HepG2 (cell line): ENCODE data around the gene UCN2. TPM values are rescaled to one million over a fixed set of nuclear protein-coding genes. Genes with fewer than 3 reads are reported as not detected.

Experiments
- ATAC-seq: fragments of 200-7000 bp; cut with Tn5 transposase; 3 replicates; pipeline ENCODE4 v1.9.1; 2020; ENCODE audit warnings: mild to moderate bottlenecking, moderate library complexity
- BruUV-seq: library from RNA; stranded (reverse); fragments of 400-500 nt; replicated peaks from 2 replicates; lab custom pipeline; 2021; lab: Mats Ljungman, UMichigan
- CTCF ChIA-PET: fragments of 300-600 bp; formaldehyde crosslinking; extraction: SDS; loops from one replicate; lab custom pipeline; 2021; ENCODE audit warnings: low total read pairs, inconsistent platforms, low intra/inter-chr PET ratio; lab: Yijun Ruan, JAX
- POLR2A ChIA-PET: fragments of 350-600 bp; sonication (Branson Sonifier 250); formaldehyde crosslinking; loops from one replicate; lab custom pipeline; 2020; ENCODE audit warnings: antibody characterized with exemption, inconsistent platforms; lab: Yijun Ruan, JAX
- DNase-seq: peaks from one replicate; pipeline ENCODE4 v3.0.0-alpha.2; 2015; ENCODE audit warnings: low spot score
- FAIRE-seq: peaks from 3 replicates; lab custom pipeline; 2011; peaks lifted over from hg19 to GRCh38; lab: Jason Lieb, UNC
- H2AFZ ChIP-seq: one replicate; pipeline ENCODE4 v1.6.1; 2011; ENCODE audit warnings: low read length, inconsistent platforms
- H3K27ac ChIP-seq: fragments of 300-600 bp; 3 replicates; pipeline ENCODE4 v1.8.0; 2011; ENCODE audit warnings: mixed run types, mild to moderate bottlenecking, mixed read lengths, low read length, inconsistent platforms; ENCODE audit not compliant: insufficient read depth; ENCODE audit errors: extremely low read length
- H3K27me3 ChIP-seq, 2 experiments: fragments of 200-600 bp in 1 of 2; 2 replicates in 1 of 2; 3 replicates in 1 of 2; pipeline versions ENCODE4 v1.6.0 to v1.8.0; 2011; ENCODE audit warnings: low read length in 2 of 2, mild to moderate bottlenecking in 2 of 2, moderate library complexity in 2 of 2, inconsistent platforms in 1 of 2; ENCODE audit not compliant: insufficient read depth in 2 of 2, control insufficient read depth in 1 of 2
- H3K36me3 ChIP-seq, 2 experiments: fragments of 200-600 bp in 1 of 2; replicated peaks in 1 of 2; 2 replicates in 1 of 2; 3 replicates in 1 of 2; pipeline versions ENCODE4 v1.5.1 to v1.8.0; 2011; ENCODE audit warnings: low read length in 2 of 2, inconsistent platforms in 1 of 2; ENCODE audit not compliant: insufficient read depth in 2 of 2, control insufficient read depth in 1 of 2
- H3K4me1 ChIP-seq: 2 replicates; pipeline ENCODE4 v1.5.1; 2012; ENCODE audit warnings: low read length, inconsistent platforms; ENCODE audit not compliant: insufficient read depth
- H3K4me2 ChIP-seq: 2 replicates; pipeline ENCODE4 v1.6.0; 2011; ENCODE audit warnings: low read depth, low read length, inconsistent platforms
- H3K4me3 ChIP-seq, 3 experiments: fragments of 200-600 bp in 1 of 3; sonication (generic), shearing (Covaris generic) in 1 of 3; replicated peaks in 1 of 3; 2 replicates each; pipeline ENCODE4 v1.5.1; 2011 to 2016; ENCODE audit warnings: low read length in 3 of 3, inconsistent platforms in 2 of 3, low read depth in 2 of 3, mild to moderate bottlenecking in 2 of 3, control low read depth in 1 of 3, mixed read lengths in 1 of 3; ENCODE audit not compliant: insufficient read depth in 1 of 3
- H3K79me2 ChIP-seq: one replicate; pipeline ENCODE4 v1.6.1; 2011; ENCODE audit warnings: low read length, inconsistent platforms; ENCODE audit not compliant: insufficient read depth
- H3K9ac ChIP-seq: 2 replicates; pipeline ENCODE4 v1.6.0; 2011; ENCODE audit warnings: mild to moderate bottlenecking, low read depth, low read length, inconsistent platforms; ENCODE audit not compliant: insufficient read depth
- H3K9me3 ChIP-seq: 2 replicates; pipeline ENCODE4 v1.5.1; 2012; ENCODE audit warnings: mild to moderate bottlenecking, low read length
- H4K20me1 ChIP-seq: 2 replicates; pipeline ENCODE4 v1.6.0; 2011; ENCODE audit warnings: inconsistent platforms, mild to moderate bottlenecking, low read length, moderate library complexity; ENCODE audit not compliant: insufficient read depth
- CEBPB ChIP-seq: IDR thresholded peaks from 2 replicates; pipeline ENCODE4 v1.6.1; 2011; ENCODE audit warnings: low read depth, low read length, improper control_type of control experiment, borderline replicate concordance
- GFI1 ChIP-seq: sonication (generic); formaldehyde crosslinking; IDR thresholded peaks from 2 replicates; pipeline ENCODE4 v1.5.0; 2020; ENCODE audit warnings: missing genetic modification reagents, mild to moderate bottlenecking, borderline replicate concordance
- POLR2AphosphoS5 ChIP-seq: IDR thresholded peaks from 2 replicates; pipeline ENCODE4 v1.6.1; 2012; ENCODE audit warnings: low read depth, low read length
- PRPF4 ChIP-seq: fragments of 200-400 bp; formaldehyde crosslinking; IDR thresholded peaks from 2 replicates; pipeline ENCODE4 v1.6.1; 2016; ENCODE audit warnings: low read length, low read depth; ENCODE audit not compliant: poor library complexity, severe bottlenecking
- REXO4 ChIP-seq: sonication (generic); formaldehyde crosslinking; IDR thresholded peaks from 2 replicates; pipeline ENCODE4 v1.8.0; 2022; ENCODE audit warnings: missing genetic modification reagents, mild to moderate bottlenecking, borderline replicate concordance
- TOE1 ChIP-seq: sonication (generic); formaldehyde crosslinking; IDR thresholded peaks from 2 replicates; pipeline ENCODE4 v1.4.0; 2020; ENCODE audit warnings: mild to moderate bottlenecking, missing genetic modification reagents
- ZMYM3 ChIP-seq: sonication (generic); formaldehyde crosslinking; IDR thresholded peaks from 2 replicates; pipeline ENCODE4 v1.5.1; 2020; ENCODE audit warnings: mild to moderate bottlenecking, missing genetic modification reagents
- ZNF530 ChIP-seq: sonication (generic); formaldehyde crosslinking; IDR thresholded peaks from 2 replicates; pipeline ENCODE4 v1.5.0; 2020; ENCODE audit warnings: low read depth, mild to moderate bottlenecking, missing genetic modification reagents
- ZNF709 ChIP-seq: sonication (generic); formaldehyde crosslinking; IDR thresholded peaks from 2 replicates; pipeline ENCODE4 v1.5.0; 2020; ENCODE audit warnings: mild to moderate bottlenecking, missing genetic modification reagents
- ZNF83 ChIP-seq: sonication (generic); formaldehyde crosslinking; IDR thresholded peaks from 2 replicates; pipeline ENCODE4 v1.4.0; 2020; ENCODE audit warnings: missing genetic modification reagents, mild to moderate bottlenecking, borderline replicate concordance
- WGBS: methylation state at CpG from one replicate; pipeline ENCODE4 v1.1.6; 2017; ENCODE audit warnings: low lambda C conversion rate; 5-methylcytosine and 5-hydroxymethylcytosine counted together
- in situ Hi-C: cut with HindIII; loops from 2 replicates; pipeline ENCODE4 v1.10.0; 2017; ENCODE audit warnings: low pct_unique_long_range_greater_than_20kb; ENCODE audit not compliant: extremely low pct_ligation_motif_present
- intact Hi-C: fragments of 100-400 bp; cut with micrococcal nuclease; formaldehyde crosslinking; loops from one replicate; pipeline ENCODE4 v1.10.0; 2022; ENCODE audit not compliant: unreplicated experiment
- polyA plus RNA-seq, 8 experiments: library from polyadenylated mRNA; depleted of rRNA in 3 of 8; stranded (reverse) in 7 of 8; unstranded in 1 of 8; fragments of >200 nt; fragmentation: Illumina TruSeq in 4 of 8; extraction: Trizol in 4 of 8; gene quantifications; 2 replicates each; pipeline versions ENCODE4 v1.2.1 to v1.2.3, GENCODE V29; 2011 to 2016; ENCODE audit warnings: low read depth in 4 of 8, missing spikeins in 1 of 8, mixed read lengths in 1 of 8; ENCODE audit not compliant: insufficient read depth in 1 of 8
- total RNA-seq, 5 experiments: library from RNA; depleted of rRNA; stranded (reverse); fragments of >200 nt; fragmentation: Illumina TruSeq; extraction: Trizol; gene quantifications; 2 replicates each; pipeline ENCODE4 v1.2.3, GENCODE V29; 2016; ENCODE audit warnings: low read depth in 1 of 5
- TF ChIP-seq, protein P1 (sequence below): sonication (generic); formaldehyde crosslinking; IDR thresholded peaks from 2 replicates; pipeline ENCODE4 v1.4.0; 2020; ENCODE audit warnings: missing genetic modification reagents
- TF ChIP-seq, protein P2 (sequence below): sonication (generic); formaldehyde crosslinking; IDR thresholded peaks from 2 replicates; pipeline ENCODE4 v1.4.0; 2020; ENCODE audit warnings: missing genetic modification reagents

The UCN2 gene
- total and polyA plus RNA-seq, 2 of the 13 experiments (the other 11 are each of a cell fraction or from before 2014, with no cell fraction given) = 0.07 to 1.5 TPM

DNA sequence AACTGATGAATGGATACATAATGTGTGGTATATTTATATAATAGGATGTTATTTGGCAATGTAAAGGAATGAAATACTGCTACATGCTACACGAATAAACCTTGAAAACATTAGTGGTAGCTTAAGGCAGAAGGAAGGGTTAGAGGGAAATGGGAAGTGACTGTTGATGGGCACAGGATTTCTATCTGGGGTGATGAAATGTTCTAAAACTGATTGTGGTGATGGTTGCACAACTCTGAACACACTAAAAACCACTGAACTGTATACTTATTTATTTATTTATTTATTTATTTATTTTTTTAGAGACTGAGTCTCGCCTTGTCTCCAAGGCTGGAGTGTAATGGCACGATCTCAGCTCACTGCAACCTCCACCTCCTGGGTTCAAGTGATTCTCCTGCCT, 34.8 kb downstream of the UCN2 start:
- BruUV-seq = no TSS peak

DNA sequence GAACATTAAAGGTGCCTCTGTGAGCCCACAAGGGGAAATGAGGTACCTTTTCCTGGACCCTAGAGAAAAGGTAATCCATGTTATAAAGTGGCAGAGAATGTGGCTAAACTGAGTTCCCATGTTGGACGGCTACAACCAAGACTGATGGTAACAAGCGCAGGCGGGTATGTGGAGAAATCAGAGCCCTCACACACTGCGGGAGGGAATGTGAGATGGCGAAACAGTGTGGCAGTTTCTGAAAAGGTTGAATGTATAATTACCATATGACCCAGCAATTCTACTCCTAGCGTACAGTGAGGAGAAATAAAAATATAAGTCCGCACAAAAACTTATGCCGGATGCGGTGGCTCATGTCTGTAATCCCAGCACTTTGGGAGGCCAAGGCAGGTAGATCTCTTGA, 35.5 kb downstream of the UCN2 start:
- H3K9ac ChIP-seq = no peak overlapping the region
- 97% methylated on average over 9 of the region's 9 CpGs for WGBS
- TF ChIP-seq, protein P1, sequence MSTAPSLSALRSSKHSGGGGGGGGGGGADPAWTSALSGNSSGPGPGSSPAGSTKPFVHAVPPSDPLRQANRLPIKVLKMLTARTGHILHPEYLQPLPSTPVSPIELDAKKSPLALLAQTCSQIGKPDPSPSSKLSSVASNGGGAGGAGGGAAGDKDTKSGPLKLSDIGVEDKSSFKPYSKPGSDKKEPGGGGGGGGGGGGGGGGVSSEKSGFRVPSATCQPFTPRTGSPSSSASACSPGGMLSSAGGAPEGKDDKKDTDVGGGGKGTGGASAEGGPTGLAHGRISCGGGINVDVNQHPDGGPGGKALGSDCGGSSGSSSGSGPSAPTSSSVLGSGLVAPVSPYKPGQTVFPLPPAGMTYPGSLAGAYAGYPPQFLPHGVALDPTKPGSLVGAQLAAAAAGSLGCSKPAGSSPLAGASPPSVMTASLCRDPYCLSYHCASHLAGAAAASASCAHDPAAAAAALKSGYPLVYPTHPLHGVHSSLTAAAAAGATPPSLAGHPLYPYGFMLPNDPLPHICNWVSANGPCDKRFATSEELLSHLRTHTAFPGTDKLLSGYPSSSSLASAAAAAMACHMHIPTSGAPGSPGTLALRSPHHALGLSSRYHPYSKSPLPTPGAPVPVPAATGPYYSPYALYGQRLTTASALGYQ (CRISPR knock-in tag) = no peak
- TF ChIP-seq REXO4 (CRISPR knock-in tag) = no peak
- no peak for TF ChIP-seq ZNF530
- no peak for TF ChIP-seq GFI1 (CRISPR knock-in tag)
- TF ChIP-seq, protein P2, sequence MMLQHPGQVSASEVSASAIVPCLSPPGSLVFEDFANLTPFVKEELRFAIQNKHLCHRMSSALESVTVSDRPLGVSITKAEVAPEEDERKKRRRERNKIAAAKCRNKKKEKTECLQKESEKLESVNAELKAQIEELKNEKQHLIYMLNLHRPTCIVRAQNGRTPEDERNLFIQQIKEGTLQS (CRISPR knock-in tag) = no peak
- TF ChIP-seq ZMYM3 (CRISPR knock-in tag) = no peak
- TF ChIP-seq ZNF709 = no peak
- no peak for TF ChIP-seq PRPF4
- no peak for TF ChIP-seq ZNF83 (CRISPR knock-in tag)
- ATAC-seq (no peak), DNase-seq (no peak), FAIRE-seq (no peak)
- H3K27me3 ChIP-seq = no peaks in the 10 kb centered on the region
- BruUV-seq = no TSS peak
- no peaks in the 10 kb centered on the region for H3K9me3 ChIP-seq
- ChIA-PET POLR2A (no interaction called here), CTCF (no interaction called here)
- H3K4me2 ChIP-seq = no peak overlapping the region
- no peak overlapping the region for H3K27ac ChIP-seq
- no peak overlapping the region for H3K4me3 ChIP-seq
- no peaks in the 10 kb centered on the region for H3K79me2 ChIP-seq
- in situ Hi-C loops (no loop called here), intact Hi-C loops (no loop called here)
- no peak overlapping the region for H2AFZ ChIP-seq
- no peaks in the 10 kb centered on the region for H4K20me1 ChIP-seq
- H3K4me1 ChIP-seq = no peaks in the 10 kb centered on the region
- H3K36me3 ChIP-seq = peaks cover 9 to 50% of the 10 kb centered on the region in 2 experiments

More for the DNA sequence above, 34.8 kb downstream of the UCN2 start:
- DNase-seq (no peak), FAIRE-seq (no peak), ATAC-seq (no peak)
- CTCF ChIA-PET = no interaction called here
- POLR2A ChIA-PET = no interaction called here
- Histone ChIP-seq H3K27ac (no peak overlapping the region), H3K9me3 (no peaks in the 10 kb centered on the region), H3K27me3 (no peaks in the 10 kb centered on the region), H3K9ac (no peak overlapping the region), H3K4me1 (no peaks in the 10 kb centered on the region), H4K20me1 (no peaks in the 10 kb centered on the region), H2AFZ (no peak overlapping the region), H3K4me2 (no peak overlapping the region), H3K4me3 (no peak overlapping the region), H3K36me3 (peaks cover 11 to 52% of the 10 kb centered on the region in 2 experiments), H3K79me2 (no peaks in the 10 kb centered on the region)
- WGBS = 94% methylated on average over 3 of the region's 3 CpGs
- in situ Hi-C loops (no loop called here), intact Hi-C loops (no loop called here)
- 0 out of 2 replicates have a peak, but pooled peaks have one; percentile 19 for TF ChIP-seq POLR2AphosphoS5
- 0 out of 2 replicates have a peak, but pooled peaks have one; percentile 4 for TF ChIP-seq CEBPB
- no peak for TF ChIP-seq TOE1 (CRISPR knock-in tag)
